DMS53 treated with DMSO at 0.1 percent for 48 hours (cell line): Measurements from ENCODE around the gene C10orf105.

Experiments used
- DNase-seq: peaks from one replicate; lab custom pipeline; 2025; ENCODE audit not compliant: unreplicated experiment; lab: John Stamatoyannopoulos, UW

Gene C10orf105

DNA sequence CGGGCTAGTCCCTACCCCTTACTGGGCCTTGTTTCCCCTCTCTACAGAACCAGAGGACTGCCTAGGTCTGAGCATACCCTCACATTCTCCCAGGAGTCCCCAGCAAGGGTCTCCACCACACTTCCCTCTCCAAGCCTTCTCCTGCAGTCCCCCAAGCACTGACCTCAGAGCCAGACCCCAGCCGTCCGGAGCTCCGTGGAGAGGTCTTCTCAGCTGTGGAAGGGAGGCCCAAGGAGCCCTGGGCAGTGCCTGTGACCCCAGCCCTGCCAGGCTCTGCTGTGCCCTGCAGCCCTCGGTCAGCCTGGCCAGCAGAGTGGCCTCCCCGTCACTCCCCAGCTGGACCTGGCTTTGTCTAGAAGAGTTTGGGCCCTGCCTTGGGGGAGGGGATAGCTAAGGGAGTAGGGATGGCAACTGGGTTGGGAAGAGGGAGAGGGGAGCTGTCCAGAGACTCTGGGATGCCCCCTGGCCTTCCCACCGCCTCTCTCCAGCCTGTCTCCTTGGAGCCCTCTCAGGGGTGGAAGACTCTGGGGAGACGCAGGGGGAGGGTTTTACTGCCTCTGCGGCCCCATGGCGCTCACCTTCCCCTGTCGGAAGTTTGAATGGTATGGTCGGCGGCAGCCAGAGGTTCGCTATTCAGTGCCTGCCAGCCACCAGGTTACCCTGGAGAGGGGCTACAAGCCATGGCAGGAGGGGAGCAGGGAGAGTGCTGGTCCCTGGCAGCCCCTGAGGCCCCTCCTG is at the start of gene C10orf105:
TSS of gene C10orf105 (minus strand) at position 315 of the 738 bp plus-strand sequence. CDS start 3,441 bp downstream, outside the sequence.
- DNase-seq: no peak

GRCh38 chr10:71767420-71768035 is 48.0 kb upstream of the C10orf105 start:
- DNase-seq: no peak

DNA sequence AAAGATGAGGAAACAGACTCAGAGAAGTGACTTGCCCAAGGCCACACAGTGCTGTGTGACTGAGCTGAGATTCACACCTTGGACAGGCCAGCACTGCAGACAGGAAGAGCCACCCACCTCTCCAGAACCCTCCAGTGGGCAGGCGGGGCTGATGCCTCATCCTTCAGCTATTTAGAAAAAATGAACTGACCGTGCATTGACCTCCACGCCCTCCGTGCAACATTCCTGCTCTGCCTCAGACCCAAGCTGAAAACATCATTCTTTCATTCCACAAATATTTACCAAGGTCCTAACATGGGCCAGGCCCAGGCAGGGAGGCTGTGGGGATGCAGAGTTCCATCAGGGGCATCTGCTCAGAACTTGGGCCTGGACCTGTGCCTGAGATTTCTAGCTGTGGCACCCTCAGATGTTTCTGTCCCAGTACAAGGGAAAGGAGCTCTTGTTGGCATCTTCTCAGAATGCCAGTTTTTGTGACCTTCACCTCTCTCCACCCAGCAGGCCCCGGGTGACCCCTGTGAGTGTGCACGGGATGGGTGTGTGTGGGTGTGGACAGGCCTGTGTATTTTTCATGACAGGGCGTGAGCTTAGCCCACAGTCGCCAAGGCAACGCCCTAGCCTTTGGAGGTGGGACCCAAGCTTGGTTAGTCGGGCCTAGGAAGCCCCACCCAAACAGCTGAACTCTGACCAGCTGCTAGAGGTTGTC is 47.3 kb upstream of the C10orf105 start:
- no peak for DNase-seq

DNA sequence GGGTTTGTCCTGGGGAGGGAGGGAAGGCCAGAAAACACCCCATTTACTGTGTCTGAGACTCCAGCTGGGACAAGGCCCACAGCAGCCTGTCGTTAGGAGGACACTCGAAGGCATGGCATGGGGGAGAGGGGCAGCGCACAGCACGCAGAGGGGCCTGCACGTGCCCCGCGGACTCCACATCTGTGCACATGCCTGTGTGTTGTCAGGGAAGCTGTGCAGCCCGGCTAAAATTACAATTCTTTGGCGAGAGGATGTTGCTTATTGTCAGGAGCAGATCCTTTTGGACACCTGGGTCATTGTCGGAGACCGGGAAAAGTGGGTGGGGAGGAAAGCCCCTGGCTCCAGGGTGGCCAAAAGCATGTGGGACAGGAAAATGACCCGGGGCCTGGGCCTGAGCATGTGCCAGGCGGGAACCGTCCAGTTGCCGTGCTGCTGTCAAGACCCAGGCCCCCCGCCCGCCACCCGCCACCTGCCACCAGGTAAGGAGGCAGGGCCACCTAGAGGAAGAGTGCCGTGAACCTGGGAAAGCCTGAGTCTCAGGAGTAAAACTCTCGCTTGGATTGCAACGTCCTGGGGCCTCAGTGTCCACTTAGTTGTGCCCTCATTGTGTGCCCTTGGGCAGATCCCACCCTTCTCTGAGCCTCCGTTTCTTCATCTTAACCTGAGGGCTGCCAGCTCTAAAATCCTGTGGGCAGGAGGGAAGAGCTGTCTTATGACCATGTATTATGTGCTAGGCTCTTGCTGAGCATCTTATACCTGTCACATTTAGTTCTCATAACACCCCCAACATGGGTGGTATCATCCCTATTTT is 46.5 kb upstream of the C10orf105 start:
- no peak for DNase-seq

GRCh38 chr10:71765176-71765904 is 45.8 kb upstream of the C10orf105 start:
- no peak for DNase-seq

- no peak for DNase-seq
Observed at GRCh38 chr10:71763352-71764127, 44.0 kb upstream of the C10orf105 start.

DNA sequence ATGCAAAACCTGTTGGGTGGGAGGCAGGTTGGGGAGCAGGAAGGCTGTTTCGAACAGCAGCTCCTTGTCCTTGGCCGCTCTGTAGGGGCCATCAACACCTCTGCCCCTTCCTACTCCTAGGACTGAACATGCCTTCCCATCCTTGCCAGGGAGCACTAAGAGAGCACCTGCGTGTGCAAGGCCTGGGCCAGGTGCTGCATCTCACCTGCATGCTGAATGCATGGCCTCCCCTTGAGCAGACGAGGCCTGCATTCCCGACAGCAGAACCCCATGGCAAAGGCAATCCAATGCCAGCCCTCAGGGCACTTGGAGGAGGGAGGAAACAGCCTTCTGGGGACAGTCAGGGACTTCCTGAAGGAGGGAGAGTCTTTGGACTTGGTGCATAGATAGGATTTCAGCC is 42.7 kb upstream of the C10orf105 start:
- DNase-seq: no peak

GRCh38 chr10:71761541-71762113 is 42.0 kb upstream of the C10orf105 start:
- DNase-seq: no peak

GRCh38 chr10:71761105-71761511 is 41.5 kb upstream of the C10orf105 start:
- no peak for DNase-seq

GRCh38 chr10:71757399-71757922 is 37.9 kb upstream of the C10orf105 start:
- no peak for DNase-seq

- no peak for DNase-seq
Observed at GRCh38 chr10:71756311-71757191, 37.0 kb upstream of the C10orf105 start.

GRCh38 chr10:71755179-71755879 is 35.8 kb upstream of the C10orf105 start:
- DNase-seq: no peak

- no peak for DNase-seq
Observed at GRCh38 chr10:71754562-71754961, 35.0 kb upstream of the C10orf105 start.

DNA sequence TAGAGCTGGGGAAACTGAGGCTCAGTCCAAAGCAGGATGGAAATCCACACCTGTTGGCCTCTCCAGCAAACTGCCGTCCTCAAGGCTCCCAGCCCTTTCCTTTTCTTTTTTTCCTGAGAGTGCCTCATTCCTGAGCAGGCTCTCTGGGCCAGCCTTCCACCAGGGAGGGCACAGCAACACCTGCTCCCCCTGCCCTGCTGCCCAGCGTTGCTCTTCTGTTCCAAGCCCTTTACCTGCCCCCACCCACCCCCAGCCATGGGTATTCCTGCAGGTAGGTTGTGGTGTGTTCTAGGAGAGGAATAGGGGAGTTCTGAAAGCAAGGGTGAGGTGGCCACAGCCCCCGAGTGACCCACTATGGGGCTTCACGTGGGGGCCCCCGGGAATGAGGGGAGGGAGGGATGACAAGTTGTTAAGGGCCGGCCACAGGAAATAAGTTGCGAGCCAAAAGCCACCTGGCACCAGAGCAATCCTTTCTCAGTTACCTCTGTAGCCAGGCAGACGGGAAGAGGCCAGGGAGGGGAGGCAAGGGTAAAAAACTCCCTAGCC is 34.5 kb upstream of the C10orf105 start:
- no peak for DNase-seq

- DNase-seq: no peak
Observed at GRCh38 chr10:71753091-71753959, 33.7 kb upstream of the C10orf105 start.

GRCh38 chr10:71752391-71753090 is 33.0 kb upstream of the C10orf105 start:
- no peak for DNase-seq
